CD4-positive, alpha-beta T cell (primary cell): ENCODE data around the gene RPS6KA2. TPM values are rescaled to one million over a fixed set of nuclear protein-coding genes. Genes with fewer than 3 reads are reported as not detected.

Experiments used
- ATAC-seq: fragments of 200-7000 bp; cut with Tn5 transposase; one replicate; pipeline ENCODE4 v1.10.0; 2022; ENCODE audit warnings: mild to moderate bottlenecking; ENCODE audit not compliant: poor library complexity
- CTCF ChIA-PET: fragments of 350-600 bp; sonication (Branson Sonifier 250); formaldehyde crosslinking; loops from one replicate; lab custom pipeline; 2021; ENCODE audit warnings: antibody characterized with exemption, inconsistent platforms; lab: Charles Lee
- POLR2A ChIA-PET: fragments of 350-600 bp; sonication (Branson Sonifier 250); formaldehyde crosslinking; loops from one replicate; lab custom pipeline; 2021; ENCODE audit warnings: antibody characterized with exemption, inconsistent platforms; lab: Charles Lee
- DNase-seq, 14 experiments: peaks; one replicate each; pipeline ENCODE4 v3.0.0-alpha.2; 2013 to 2020; ENCODE audit warnings: mixed read lengths in 2 of 14
- H3K27ac ChIP-seq, 2 donors: one replicate each; pipeline versions ENCODE4 v1.5.1 to v1.7.0; 2013; ENCODE audit warnings: low read length in 2 of 2, low read depth in 1 of 2, mild to moderate bottlenecking in 1 of 2
- H3K27me3 ChIP-seq, 2 experiments: 1 replicate in 1 of 2; 2 replicates in 1 of 2; pipeline versions ENCODE4 v1.6.1 to v1.7.0; 2013; ENCODE audit warnings: low read length in 2 of 2, control low read depth in 1 of 2, mild to moderate bottlenecking in 1 of 2, moderate library complexity in 1 of 2; ENCODE audit not compliant: insufficient read depth in 2 of 2, control insufficient read depth in 1 of 2
- H3K36me3 ChIP-seq: one replicate; pipeline ENCODE4 v1.6.1; 2013; ENCODE audit warnings: low read length, control low read depth; ENCODE audit not compliant: insufficient read depth
- H3K4me1 ChIP-seq: one replicate; pipeline ENCODE4 v1.6.1; 2013; ENCODE audit warnings: low read length, control low read depth; ENCODE audit not compliant: insufficient read depth
- H3K4me3 ChIP-seq: one replicate; pipeline ENCODE4 v1.5.1; 2013; ENCODE audit warnings: mild to moderate bottlenecking, low read length, moderate library complexity
- H3K9me3 ChIP-seq, 2 experiments: 1 replicate in 1 of 2; 2 replicates in 1 of 2; pipeline versions ENCODE4 v1.6.1 to v1.7.0; 2013; ENCODE audit warnings: low read length in 2 of 2, mild to moderate bottlenecking in 2 of 2, control low read depth in 1 of 2, moderate library complexity in 1 of 2; ENCODE audit not compliant: control insufficient read depth in 1 of 2, insufficient read depth in 1 of 2
- H3K27ac Mint-ChIP-seq: one replicate; pipeline ENCODE4 v1.8.0; 2020; ENCODE audit warnings: mixed read lengths
- H3K27me3 Mint-ChIP-seq: one replicate; pipeline ENCODE4 v1.8.0; 2021; ENCODE audit warnings: mixed read lengths
- H3K36me3 Mint-ChIP-seq: one replicate; pipeline ENCODE4 v1.8.0; 2021; ENCODE audit warnings: low read depth, mixed read lengths
- H3K4me1 Mint-ChIP-seq: one replicate; pipeline ENCODE4 v1.8.0; 2021; ENCODE audit warnings: low read depth, mixed read lengths
- H3K4me3 Mint-ChIP-seq: one replicate; pipeline ENCODE4 v1.8.0; 2020; ENCODE audit warnings: mild to moderate bottlenecking, mixed read lengths
- H3K9me3 Mint-ChIP-seq: one replicate; pipeline ENCODE4 v1.8.0; 2020; ENCODE audit warnings: mixed read lengths
- intact Hi-C, 2 experiments: fragments of 100-400 bp; cut with DNase I in 1 of 2; cut with micrococcal nuclease in 1 of 2; formaldehyde crosslinking; loops; one replicate each; pipeline versions ENCODE4 v1.15.1 to v1.9.0; 2023 to 2025; cut with DNase I, micrococcal nuclease
- total RNA-seq, 174 experiments: library from RNA in 2 of 174; stranded (reverse) in 2 of 174; gene quantifications; one replicate each; pipeline ENCODE4 v1.2.3 and lab custom pipeline; 2021 to 2026
- TF ChIP-seq, protein P1 (sequence below): fragments of 200-600 bp; IDR thresholded peaks from one replicate; pipeline ENCODE4 v1.8.0; 2022; ENCODE audit warnings: antibody characterized with exemption, mild to moderate bottlenecking

The RPS6KA2 gene
- total RNA-seq, 2 experiments from 2014 or later: 5.6 to 6.2 TPM

GRCh38 chr6:166561771-166562359 is 65.2 kb downstream of the RPS6KA2 start:
- Mint-ChIP-seq H3K9me3 (no peaks in the 10 kb centered on the region), H3K36me3 (peaks cover 10% of the 10 kb centered on the region), H3K4me1 (peaks cover 6% of the 10 kb centered on the region), H3K4me3 (no peak overlapping the region), H3K27ac (no peak overlapping the region), H3K27me3 (no peaks in the 10 kb centered on the region)
- Histone ChIP-seq H3K4me3 (no peak overlapping the region), H3K36me3 (no peaks in the 10 kb centered on the region), H3K4me1 (peaks cover 4% of the 10 kb centered on the region), H3K27ac (no peak overlapping the region), H3K27me3 (no peaks in the 10 kb centered on the region), H3K9me3 (peaks cover 10 to 11% of the 10 kb centered on the region in 2 experiments)
- DNase-seq (no peak), ATAC-seq (no peak)
- CTCF ChIA-PET: no interaction called here
- POLR2A ChIA-PET: no interaction called here
- intact Hi-C loops: no loop called here
- TF ChIP-seq, protein P1, sequence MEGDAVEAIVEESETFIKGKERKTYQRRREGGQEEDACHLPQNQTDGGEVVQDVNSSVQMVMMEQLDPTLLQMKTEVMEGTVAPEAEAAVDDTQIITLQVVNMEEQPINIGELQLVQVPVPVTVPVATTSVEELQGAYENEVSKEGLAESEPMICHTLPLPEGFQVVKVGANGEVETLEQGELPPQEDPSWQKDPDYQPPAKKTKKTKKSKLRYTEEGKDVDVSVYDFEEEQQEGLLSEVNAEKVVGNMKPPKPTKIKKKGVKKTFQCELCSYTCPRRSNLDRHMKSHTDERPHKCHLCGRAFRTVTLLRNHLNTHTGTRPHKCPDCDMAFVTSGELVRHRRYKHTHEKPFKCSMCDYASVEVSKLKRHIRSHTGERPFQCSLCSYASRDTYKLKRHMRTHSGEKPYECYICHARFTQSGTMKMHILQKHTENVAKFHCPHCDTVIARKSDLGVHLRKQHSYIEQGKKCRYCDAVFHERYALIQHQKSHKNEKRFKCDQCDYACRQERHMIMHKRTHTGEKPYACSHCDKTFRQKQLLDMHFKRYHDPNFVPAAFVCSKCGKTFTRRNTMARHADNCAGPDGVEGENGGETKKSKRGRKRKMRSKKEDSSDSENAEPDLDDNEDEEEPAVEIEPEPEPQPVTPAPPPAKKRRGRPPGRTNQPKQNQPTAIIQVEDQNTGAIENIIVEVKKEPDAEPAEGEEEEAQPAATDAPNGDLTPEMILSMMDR: no peak

- H3K9me3 Mint-ChIP-seq: no peaks in the 10 kb centered on the region
- no peak overlapping the region for H3K27ac ChIP-seq
- ChIA-PET CTCF (no interaction called here), POLR2A (no interaction called here)
- no peaks in the 10 kb centered on the region for H3K27me3 ChIP-seq
- H3K27me3 Mint-ChIP-seq: no peaks in the 10 kb centered on the region
- H3K4me1 ChIP-seq: peaks cover 6% of the 10 kb centered on the region
- no peak overlapping the region for H3K4me3 ChIP-seq
- no peak overlapping the region for H3K4me3 Mint-ChIP-seq
- ATAC-seq (no peak), DNase-seq (no peak)
- H3K9me3 ChIP-seq: peaks cover 10 to 11% of the 10 kb centered on the region in 2 experiments
- H3K36me3 Mint-ChIP-seq: peaks cover 10% of the 10 kb centered on the region
- TF ChIP-seq, protein P1: no peak
- no peak overlapping the region for H3K27ac Mint-ChIP-seq
- intact Hi-C loops: no loop called here
- peaks cover 6% of the 10 kb centered on the region for H3K4me1 Mint-ChIP-seq
- H3K36me3 ChIP-seq: no peaks in the 10 kb centered on the region
Measured at GRCh38 chr6:166560222-166560621, 66.8 kb downstream of the RPS6KA2 start.

- Histone ChIP-seq H3K27me3 (no peaks in the 10 kb centered on the region), H3K4me1 (peaks cover 6% of the 10 kb centered on the region), H3K36me3 (no peaks in the 10 kb centered on the region), H3K27ac (no peak overlapping the region), H3K4me3 (no peak overlapping the region), H3K9me3 (peaks cover 10 to 11% of the 10 kb centered on the region in 2 experiments)
- ChIA-PET CTCF (no interaction called here), POLR2A (no interaction called here)
- no peak for ATAC-seq
- no peak overlapping the region for H3K4me3 Mint-ChIP-seq
- TF ChIP-seq, protein P1: no peak
- peaks cover 10% of the 10 kb centered on the region for H3K36me3 Mint-ChIP-seq
- no peak overlapping the region for H3K27ac Mint-ChIP-seq
- H3K4me1 Mint-ChIP-seq: peaks cover 6% of the 10 kb centered on the region
- no peaks in the 10 kb centered on the region for H3K27me3 Mint-ChIP-seq
- DNase-seq: no peak
- no peaks in the 10 kb centered on the region for H3K9me3 Mint-ChIP-seq
- intact Hi-C loops: no loop called here
Measured at GRCh38 chr6:166559662-166560061, 67.4 kb downstream of the RPS6KA2 start.
